Measurements from ENCODE around the gene HEXD. TPM values are rescaled to one million over a fixed set of nuclear protein-coding genes. Genes with fewer than 3 reads are reported as not detected.
A peak's percentile ranks its signal among the peaks of the same experiment; 100 is the strongest.

The HEXD gene
- total and polyA plus RNA-seq, 10 of the 15 experiments (the other 5 are each of a cell fraction or from before 2014, with no cell fraction given), result 1.6 to 24.2 (median 7.0) TPM

DNA sequence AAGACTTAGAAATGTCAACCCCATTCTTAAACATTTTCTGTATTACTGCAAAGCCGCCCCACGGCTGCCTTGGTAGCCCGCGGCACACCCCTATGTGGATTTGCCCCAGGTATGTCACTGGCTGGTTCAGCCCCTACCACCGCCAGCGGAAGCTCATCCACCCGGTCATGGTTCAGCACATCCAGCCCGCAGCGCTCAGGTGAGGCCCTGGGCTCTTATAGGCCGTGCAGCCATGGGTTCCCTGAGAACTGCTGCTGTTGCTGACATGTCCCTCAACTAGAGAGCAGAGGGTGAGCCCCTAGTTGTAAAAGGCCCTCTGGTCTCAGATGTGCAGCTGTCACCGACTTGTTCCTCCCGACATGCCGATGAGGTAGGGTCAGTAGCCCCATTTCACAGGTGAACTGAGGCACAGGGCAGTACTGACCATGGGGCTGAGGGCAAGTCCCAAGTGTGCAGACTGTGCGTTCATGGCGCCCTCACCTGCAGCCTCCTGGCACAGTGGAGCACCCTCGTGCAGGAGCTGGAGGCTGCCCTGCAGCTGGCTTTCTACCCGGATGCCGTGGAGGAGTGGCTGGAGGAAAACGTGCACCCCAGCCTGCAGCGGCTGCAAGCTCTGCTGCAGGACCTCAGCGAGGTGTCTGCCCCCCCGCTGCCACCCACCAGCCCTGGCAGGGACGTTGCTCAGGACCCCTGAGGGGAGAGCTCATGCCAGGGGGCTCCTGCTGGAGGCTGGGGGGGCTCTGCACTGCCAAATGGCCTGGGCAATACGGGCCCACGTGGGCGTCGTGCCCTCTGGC, 23.7 kb downstream of the HEXD start:
- FAIRE-seq (no peak), DNase-seq (ENCODE audit: low read depth, low spot score) (no peak), ATAC-seq (peak; percentile 14)
- Histone ChIP-seq H3K9me3 (replicated peaks; ENCODE audit: control insufficient read depth, insufficient read depth, low read length) (no peaks in the 10 kb centered on the region), H3K4me1 (ENCODE audit: control insufficient read depth, insufficient read depth, low read length) (peaks cover 16% of the 10 kb centered on the region), H3K27ac (ENCODE audit: control insufficient read depth, insufficient read depth) (no peak overlapping the region), H3K9ac (ENCODE audit: control insufficient read depth, insufficient read depth, low read length) (no peak overlapping the region), H4K20me1 (ENCODE audit: control insufficient read depth, insufficient read depth) (no peaks in the 10 kb centered on the region; the same call in none of the 2 replicates), H3K27me3 (replicated peaks in 1 of 2; ENCODE audit: control insufficient read depth in 2 of 2, insufficient read depth in 2 of 2, low read length in 1 of 2) (no peaks in the 10 kb centered on the region), H3K36me3 (ENCODE audit: control insufficient read depth in 2 of 2, insufficient read depth in 2 of 2, low read length in 1 of 2) (peaks cover 10 to 36% of the 10 kb centered on the region in 2 experiments), H3K4me3 (no peak overlapping the region), H2AFZ (ENCODE audit: control insufficient read depth, low read depth, low read length) (no peak overlapping the region), H3K79me2 (ENCODE audit: control insufficient read depth, insufficient read depth, low read length) (peaks cover 5% of the 10 kb centered on the region), H3K4me2 (ENCODE audit: control insufficient read depth, insufficient read depth) (no peak overlapping the region)
- POLR2A ChIA-PET, result interaction anchor here (0.5 kb wide), 1 partner anchor 170 kb away, joined by 5 read pairs; no protein-coding TSS in a partner anchor
- TF ChIP-seq LARP7 (IDR thresholded peaks at IDR 0.05) (no peak), SMAD5 (IDR thresholded peaks at IDR 0.05; ENCODE audit: low read depth) (0 out of 2 replicates have a peak, but pooled peaks have one; percentile 11), POLR2A (IDR thresholded peaks at IDR 0.05; ENCODE audit: low read depth, low read length) (peak; percentile 67)
- no TSS peak for BruUV-seq (replicated peaks)
- intact Hi-C loops (cut with micrococcal nuclease; ENCODE audit: unreplicated experiment) (no loop called here), in situ Hi-C loops (cut with MboI) (no loop called here)
- CTCF ChIA-PET, result no interaction called here
- SMC1A ChIA-PET (ENCODE audit: uncharacterized antibody, unreplicated experiment), result no interaction called here
- WGBS (ENCODE audit: insufficient coverage, insufficient replicate concordance, low lambda C conversion rate, missing lambda C conversion rate), result 23% methylated on average over 27 of the region's 27 CpGs
- RAD21 ChIA-PET (ENCODE audit: unreplicated experiment), result no interaction called here

DNA sequence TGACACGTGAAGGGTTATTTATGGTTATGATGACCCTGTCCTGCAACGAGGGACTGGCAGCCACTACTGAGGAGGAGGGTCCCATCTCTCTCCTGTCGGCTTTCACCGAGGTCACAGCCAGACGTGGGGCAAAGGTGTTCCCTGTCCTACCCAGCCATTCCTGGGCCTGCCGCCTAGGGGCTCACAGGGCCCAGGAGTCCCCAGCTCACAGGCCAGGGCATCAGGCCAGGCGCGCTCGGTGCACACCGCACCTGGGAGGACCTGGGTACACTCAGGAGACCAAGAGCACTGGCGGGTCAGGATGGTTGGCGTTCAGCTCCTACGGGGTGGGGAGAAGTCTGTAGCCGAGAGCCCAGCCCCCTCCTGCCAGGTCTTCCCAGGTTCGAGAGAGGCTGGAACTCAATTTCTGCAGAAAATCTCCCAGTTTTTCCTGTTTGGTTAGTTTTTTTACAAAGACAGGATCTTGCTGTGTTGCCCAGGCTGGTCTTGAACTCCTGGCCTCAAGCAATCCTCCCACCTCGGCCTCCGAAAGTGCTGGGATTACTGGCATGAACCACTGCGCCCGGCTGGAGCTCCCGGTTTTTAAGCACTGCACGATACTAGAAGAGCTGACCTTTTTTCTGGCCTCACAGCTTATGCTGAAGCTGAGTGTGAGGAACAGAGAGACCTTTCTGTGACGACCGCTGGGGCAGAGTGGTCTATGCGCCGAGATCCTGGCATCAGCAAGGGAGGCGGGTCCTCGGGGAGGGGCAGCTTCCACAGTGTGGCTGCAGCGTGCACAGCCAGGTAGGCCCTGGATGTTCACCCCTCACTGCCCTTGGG, 24.7 kb downstream of the HEXD start:
- 84% methylated on average over 28 of the region's 28 CpGs for WGBS (ENCODE audit: insufficient coverage, insufficient replicate concordance, low lambda C conversion rate, missing lambda C conversion rate)
- ChIA-PET CTCF (no interaction called here), RAD21 (ENCODE audit: unreplicated experiment) (no interaction called here), SMC1A (ENCODE audit: uncharacterized antibody, unreplicated experiment) (no interaction called here), POLR2A (interaction anchor here (0.5 to 1.2 kb wide), 3 partner anchors 8 to 169 kb away, joined by 3 to 5 read pairs (median 3); no protein-coding TSS in a partner anchor)
- Histone ChIP-seq H3K9me3 (replicated peaks; ENCODE audit: control insufficient read depth, insufficient read depth, low read length) (no peaks in the 10 kb centered on the region), H3K79me2 (ENCODE audit: control insufficient read depth, insufficient read depth, low read length) (peaks cover 12% of the 10 kb centered on the region), H3K27me3 (replicated peaks in 1 of 2; ENCODE audit: control insufficient read depth in 2 of 2, insufficient read depth in 2 of 2, low read length in 1 of 2) (no peaks in the 10 kb centered on the region), H4K20me1 (ENCODE audit: control insufficient read depth, insufficient read depth) (no peaks in the 10 kb centered on the region; the same call in none of the 2 replicates), H3K27ac (ENCODE audit: control insufficient read depth, insufficient read depth) (no peak overlapping the region), H3K4me3 (no peak overlapping the region), H3K4me1 (ENCODE audit: control insufficient read depth, insufficient read depth, low read length) (peaks cover 16% of the 10 kb centered on the region), H2AFZ (ENCODE audit: control insufficient read depth, low read depth, low read length) (no peak overlapping the region), H3K9ac (ENCODE audit: control insufficient read depth, insufficient read depth, low read length) (no peak overlapping the region), H3K36me3 (ENCODE audit: control insufficient read depth in 2 of 2, insufficient read depth in 2 of 2, low read length in 1 of 2) (peaks cover 14 to 36% of the 10 kb centered on the region in 2 experiments), H3K4me2 (ENCODE audit: control insufficient read depth, insufficient read depth) (no peak overlapping the region)
- no peak for ATAC-seq
- no peak for DNase-seq (ENCODE audit: low read depth, low spot score)
- peak; percentile 46 for TF ChIP-seq RELA (IDR thresholded peaks at IDR 0.05; ENCODE audit: borderline replicate concordance, partially characterized antibody)
- TF ChIP-seq, protein P1, sequence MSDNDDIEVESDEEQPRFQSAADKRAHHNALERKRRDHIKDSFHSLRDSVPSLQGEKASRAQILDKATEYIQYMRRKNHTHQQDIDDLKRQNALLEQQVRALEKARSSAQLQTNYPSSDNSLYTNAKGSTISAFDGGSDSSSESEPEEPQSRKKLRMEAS (IDR thresholded peaks at IDR 0.05; ENCODE audit: low read depth, low read length), result no peak
- TF ChIP-seq, protein P2, sequence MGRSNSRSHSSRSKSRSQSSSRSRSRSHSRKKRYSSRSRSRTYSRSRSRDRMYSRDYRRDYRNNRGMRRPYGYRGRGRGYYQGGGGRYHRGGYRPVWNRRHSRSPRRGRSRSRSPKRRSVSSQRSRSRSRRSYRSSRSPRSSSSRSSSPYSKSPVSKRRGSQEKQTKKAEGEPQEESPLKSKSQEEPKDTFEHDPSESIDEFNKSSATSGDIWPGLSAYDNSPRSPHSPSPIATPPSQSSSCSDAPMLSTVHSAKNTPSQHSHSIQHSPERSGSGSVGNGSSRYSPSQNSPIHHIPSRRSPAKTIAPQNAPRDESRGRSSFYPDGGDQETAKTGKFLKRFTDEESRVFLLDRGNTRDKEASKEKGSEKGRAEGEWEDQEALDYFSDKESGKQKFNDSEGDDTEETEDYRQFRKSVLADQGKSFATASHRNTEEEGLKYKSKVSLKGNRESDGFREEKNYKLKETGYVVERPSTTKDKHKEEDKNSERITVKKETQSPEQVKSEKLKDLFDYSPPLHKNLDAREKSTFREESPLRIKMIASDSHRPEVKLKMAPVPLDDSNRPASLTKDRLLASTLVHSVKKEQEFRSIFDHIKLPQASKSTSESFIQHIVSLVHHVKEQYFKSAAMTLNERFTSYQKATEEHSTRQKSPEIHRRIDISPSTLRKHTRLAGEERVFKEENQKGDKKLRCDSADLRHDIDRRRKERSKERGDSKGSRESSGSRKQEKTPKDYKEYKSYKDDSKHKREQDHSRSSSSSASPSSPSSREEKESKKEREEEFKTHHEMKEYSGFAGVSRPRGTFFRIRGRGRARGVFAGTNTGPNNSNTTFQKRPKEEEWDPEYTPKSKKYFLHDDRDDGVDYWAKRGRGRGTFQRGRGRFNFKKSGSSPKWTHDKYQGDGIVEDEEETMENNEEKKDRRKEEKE (IDR thresholded peaks at IDR 0.05), result no peak
- no peak for FAIRE-seq
- intact Hi-C loops (cut with micrococcal nuclease; ENCODE audit: unreplicated experiment), result no loop called here
- TSS peak; percentile 69 for BruUV-seq (replicated peaks)
- in situ Hi-C loops (cut with MboI), result no loop called here

All from GM12878 (cell line).